Esophagus muscularis mucosa (tissue), 3 donors: ENCODE measurements around the gene MAML3.

ENCODE experiments used
- CTCF ChIP-seq, 3 experiments: fragments of 200-600 bp in 2 of 3; fragments of 450-650 bp in 1 of 3; sonication (generic) in 2 of 3; IDR thresholded peaks; one replicate each; pipeline ENCODE4 v1.5.1; 2017 to 2019; ENCODE audit warnings: antibody characterized with exemption in 3 of 3, mild to moderate bottlenecking in 2 of 3, moderate library complexity in 1 of 3
- POLR2A ChIP-seq: fragments of 450-650 bp; IDR thresholded peaks from one replicate; pipeline ENCODE4 v1.6.1; 2017; ENCODE audit warnings: antibody characterized with exemption, moderate library complexity, mild to moderate bottlenecking, low read depth

- TF ChIP-seq POLR2A (no peak), CTCF (IDR thresholded peaks at IDR 0.05) (no peak)
Observed at GRCh38 chr4:139764686-139765310, 389.2 kb downstream of the MAML3 start.
